Measurements from ENCODE around the gene ETFBKMT. TPM values are rescaled to one million over a fixed set of nuclear protein-coding genes. Genes with fewer than 3 reads are reported as not detected.

Gene ETFBKMT
- total RNA-seq, 1 experiment from 2014 or later = 2.0 TPM

GRCh38 chr12:31663576-31663975, 4.1 kb downstream of the ETFBKMT start:
- ATAC-seq = no peak
- peaks cover 1% of the 10 kb centered on the region; the same call in 1 of the 2 replicates for H3K4me1 Mint-ChIP-seq
- peaks cover 34% of the 10 kb centered on the region for H3K9me3 Mint-ChIP-seq
- no peak overlapping the region for H3K27ac Mint-ChIP-seq
- TF ChIP-seq SOX15 (CRISPR knock-in tag; IDR thresholded peaks at IDR 0.05) (no peak), OVOL2 (CRISPR knock-in tag; IDR thresholded peaks at IDR 0.05; ENCODE audit: borderline replicate concordance) (no peak), ZNF423 (CRISPR knock-in tag; IDR thresholded peaks at IDR 0.05) (no peak), ETV6 (CRISPR knock-in tag; IDR thresholded peaks at IDR 0.05) (no peak), ZBTB21 (CRISPR knock-in tag; IDR thresholded peaks at IDR 0.05; ENCODE audit: borderline replicate concordance) (no peak), ZNF512 (CRISPR knock-in tag; IDR thresholded peaks at IDR 0.05; ENCODE audit: borderline replicate concordance) (no peak), ZNF138 (CRISPR knock-in tag; conservative IDR thresholded peaks at IDR 0.05) (no peak), SMAD4 (CRISPR knock-in tag; IDR thresholded peaks at IDR 0.05) (no peak), JAZF1 (CRISPR knock-in tag; IDR thresholded peaks at IDR 0.05) (no peak), GTF2I (CRISPR knock-in tag; conservative IDR thresholded peaks at IDR 0.05) (no peak), ARID4B (CRISPR knock-in tag; IDR thresholded peaks at IDR 0.05; ENCODE audit: borderline replicate concordance) (no peak), ERG (CRISPR knock-in tag; IDR thresholded peaks at IDR 0.05) (no peak), TEAD1 (CRISPR knock-in tag; IDR thresholded peaks at IDR 0.05) (no peak), NR2C2 (CRISPR knock-in tag; IDR thresholded peaks at IDR 0.05) (no peak), PRDM15 (CRISPR knock-in tag; IDR thresholded peaks at IDR 0.05) (no peak)
- ChIA-PET POLR2A (no interaction called here), CTCF (interaction anchor here (0.6 kb wide), 1 partner anchor 11 kb away, joined by 3 read pairs; no protein-coding TSS in a partner anchor)
- H3K27me3 Mint-ChIP-seq (ENCODE audit: low read depth) = peaks cover 4% of the 10 kb centered on the region; the same call in 1 of the 2 replicates
- H3K4me3 Mint-ChIP-seq = no peak overlapping the region
- no peak for DNase-seq (ENCODE audit: low spot score)
- peaks cover 30% of the 10 kb centered on the region for H3K36me3 Mint-ChIP-seq

- Mint-ChIP-seq H3K36me3 (peaks cover 34% of the 10 kb centered on the region), H3K27ac (no peak overlapping the region), H3K27me3 (ENCODE audit: low read depth) (peaks cover 4% of the 10 kb centered on the region; the same call in 1 of the 2 replicates), H3K9me3 (peaks cover 39% of the 10 kb centered on the region), H3K4me1 (no peaks in the 10 kb centered on the region), H3K4me3 (no peak overlapping the region)
- CTCF ChIA-PET = interaction anchor here (0.6 kb wide), 1 partner anchor 11 kb away, joined by 3 read pairs; no protein-coding TSS in a partner anchor
- ATAC-seq = no peak
- no peak for DNase-seq (ENCODE audit: low spot score)
- POLR2A ChIA-PET = no interaction called here
- TF ChIP-seq SOX15 (CRISPR knock-in tag; IDR thresholded peaks at IDR 0.05) (no peak), SMAD3 (CRISPR knock-in tag; IDR thresholded peaks at IDR 0.05; ENCODE audit: borderline replicate concordance) (no peak), ZNF232 (CRISPR knock-in tag; IDR thresholded peaks at IDR 0.05) (no peak), IRF1 (CRISPR knock-in tag; IDR thresholded peaks at IDR 0.05) (no peak), ZNF671 (CRISPR knock-in tag; IDR thresholded peaks at IDR 0.05) (no peak), NFE2L1 (CRISPR knock-in tag; IDR thresholded peaks at IDR 0.05) (no peak), FOXP4 (CRISPR knock-in tag; IDR thresholded peaks at IDR 0.05) (no peak)
Observed at GRCh38 chr12:31664038-31664437, 4.5 kb downstream of the ETFBKMT start.

Measured in WTC11 (cell line).